AG09319 (cell line): ENCODE data around the gene PRM2.

Source experiments
- DNase-seq: peaks from one replicate; pipeline ENCODE4 v3.0.0-alpha.2; 2010; ENCODE audit warnings: low read depth; ENCODE audit errors: extremely low read depth
- TF ChIP-seq, protein P1 (sequence below): IDR thresholded peaks from 2 replicates; pipeline ENCODE4 v1.5.1; 2011; ENCODE audit warnings: low read depth, mild to moderate bottlenecking, inconsistent platforms, low read length, moderate library complexity

Gene PRM2

DNA sequence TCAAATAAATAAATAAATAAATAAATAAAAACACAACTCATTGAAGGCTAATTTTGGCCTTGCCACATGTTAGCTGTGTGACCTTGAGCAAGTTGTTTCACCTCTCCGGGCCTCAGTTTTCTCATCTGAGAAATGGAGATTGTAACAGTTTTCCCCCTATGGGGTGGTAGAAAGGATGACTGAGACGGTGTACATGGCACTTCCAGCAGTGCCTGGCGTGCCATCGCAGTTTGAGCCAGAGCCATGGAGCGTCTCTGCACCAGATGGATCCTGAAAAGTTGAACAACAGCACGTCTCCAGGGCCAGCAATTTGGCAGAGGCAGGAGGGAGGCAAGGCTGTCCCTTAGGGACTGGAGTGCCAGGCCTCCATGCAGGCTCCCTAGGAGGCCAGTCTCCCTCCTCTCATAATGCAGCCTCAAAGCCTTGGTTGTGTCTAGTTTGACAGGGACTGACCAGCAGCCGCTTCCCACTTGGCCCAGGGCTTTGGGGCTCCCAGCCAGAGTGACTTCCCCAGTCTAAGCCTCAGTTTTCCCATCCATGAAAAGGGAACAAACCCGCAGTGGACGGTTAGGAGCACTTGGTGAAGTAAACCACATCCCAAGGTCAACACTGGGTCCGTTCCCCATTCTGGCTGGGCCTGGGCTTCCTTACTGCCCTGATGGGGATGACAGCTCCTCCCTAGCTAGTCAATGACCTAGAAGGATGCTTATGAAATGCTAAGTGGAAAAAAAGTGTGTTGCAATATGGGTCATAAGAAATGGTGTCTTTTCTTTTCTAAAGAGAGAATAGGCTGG lies 39.6 kb downstream of the PRM2 start:
- TF ChIP-seq, protein P1, sequence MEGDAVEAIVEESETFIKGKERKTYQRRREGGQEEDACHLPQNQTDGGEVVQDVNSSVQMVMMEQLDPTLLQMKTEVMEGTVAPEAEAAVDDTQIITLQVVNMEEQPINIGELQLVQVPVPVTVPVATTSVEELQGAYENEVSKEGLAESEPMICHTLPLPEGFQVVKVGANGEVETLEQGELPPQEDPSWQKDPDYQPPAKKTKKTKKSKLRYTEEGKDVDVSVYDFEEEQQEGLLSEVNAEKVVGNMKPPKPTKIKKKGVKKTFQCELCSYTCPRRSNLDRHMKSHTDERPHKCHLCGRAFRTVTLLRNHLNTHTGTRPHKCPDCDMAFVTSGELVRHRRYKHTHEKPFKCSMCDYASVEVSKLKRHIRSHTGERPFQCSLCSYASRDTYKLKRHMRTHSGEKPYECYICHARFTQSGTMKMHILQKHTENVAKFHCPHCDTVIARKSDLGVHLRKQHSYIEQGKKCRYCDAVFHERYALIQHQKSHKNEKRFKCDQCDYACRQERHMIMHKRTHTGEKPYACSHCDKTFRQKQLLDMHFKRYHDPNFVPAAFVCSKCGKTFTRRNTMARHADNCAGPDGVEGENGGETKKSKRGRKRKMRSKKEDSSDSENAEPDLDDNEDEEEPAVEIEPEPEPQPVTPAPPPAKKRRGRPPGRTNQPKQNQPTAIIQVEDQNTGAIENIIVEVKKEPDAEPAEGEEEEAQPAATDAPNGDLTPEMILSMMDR = no peak
- DNase-seq = no peak

GRCh38 chr16:11235703-11235991 lies 40.6 kb downstream of the PRM2 start:
- no peak for DNase-seq
- TF ChIP-seq, protein P1 = no peak

GRCh38 chr16:11234884-11235702 lies 41.2 kb downstream of the PRM2 start:
- no peak for DNase-seq
- TF ChIP-seq, protein P1 = no peak

GRCh38 chr16:11233727-11234376 lies 42.4 kb downstream of the PRM2 start:
- TF ChIP-seq, protein P1 = no peak
- DNase-seq = no peak

DNA sequence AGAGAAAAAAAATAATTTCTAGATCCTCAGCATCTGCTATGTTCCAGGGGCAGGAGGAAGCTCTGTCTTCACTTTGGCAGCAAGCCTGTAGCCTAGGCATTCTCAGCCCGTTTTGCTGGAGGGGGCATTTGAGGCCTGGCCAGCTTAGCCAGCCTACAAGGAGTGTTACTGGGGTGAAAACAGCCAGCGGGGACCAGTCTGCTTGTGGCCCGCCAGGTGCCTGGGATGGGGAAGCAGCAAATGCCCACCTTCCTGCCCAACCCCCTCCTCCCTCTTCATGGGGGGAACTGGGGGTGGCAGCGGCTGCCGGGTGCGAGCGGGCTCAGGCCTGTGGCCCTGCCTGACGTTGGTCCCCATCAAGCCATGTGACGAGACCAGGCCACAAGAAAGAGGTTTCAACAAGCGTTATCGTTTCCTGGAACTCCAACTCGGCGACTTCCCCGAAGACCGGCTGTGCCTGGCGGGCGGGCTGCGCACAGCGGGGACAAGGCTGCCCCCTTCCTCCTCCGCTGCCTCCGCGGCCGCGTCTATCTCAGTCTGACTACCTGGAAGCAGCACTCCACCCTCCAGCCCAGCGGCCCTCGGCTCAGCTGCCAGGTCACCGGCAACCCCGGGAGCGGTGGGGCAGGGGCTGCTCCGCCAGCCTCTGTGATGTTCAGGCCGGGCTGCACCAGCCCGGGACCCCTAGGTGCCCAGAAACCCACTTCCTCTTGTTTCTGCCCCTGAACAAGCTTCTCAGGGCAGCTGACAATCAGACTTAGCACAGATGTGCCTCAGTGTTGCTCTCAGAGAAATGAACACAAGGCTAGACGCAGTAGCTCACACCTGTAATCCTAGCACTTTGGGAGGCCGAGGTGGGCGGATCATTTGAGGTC lies 43.2 kb downstream of the PRM2 start:
- TF ChIP-seq, protein P1 = no peak
- DNase-seq = no peak

DNA sequence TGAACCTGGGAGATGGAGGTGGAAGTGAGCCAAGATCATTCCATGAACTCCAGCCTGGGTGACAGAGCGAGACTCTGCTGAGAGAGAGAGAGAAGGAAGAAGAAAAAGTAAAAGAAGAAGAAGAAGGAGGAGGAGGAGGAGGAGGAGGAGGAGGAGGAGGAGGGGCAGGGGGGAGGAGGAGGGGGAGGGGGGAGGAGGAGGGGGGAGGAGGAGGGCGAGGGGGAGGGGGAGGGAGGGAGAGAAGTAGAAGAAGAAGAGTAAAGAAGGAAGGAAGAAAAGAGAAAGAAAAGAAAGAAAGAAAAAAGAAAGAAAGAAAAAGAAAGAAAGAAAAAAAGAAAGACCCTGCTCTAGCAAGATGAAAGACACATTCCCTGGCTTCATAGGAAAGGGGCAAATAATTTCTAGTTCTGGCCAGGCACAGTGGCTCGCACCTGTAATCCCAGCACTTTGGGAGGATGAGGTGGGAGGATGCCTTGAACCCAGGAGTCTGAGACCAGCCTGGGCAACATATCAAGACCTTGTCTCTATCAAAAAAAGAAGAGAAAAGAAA lies 43.9 kb downstream of the PRM2 start:
- TF ChIP-seq, protein P1 = no peak
- no peak for DNase-seq
